ENCODE measurements around the gene POLDIP2. TPM values are rescaled to one million over a fixed set of nuclear protein-coding genes. Genes with fewer than 3 reads are reported as not detected.

Gene POLDIP2
- total RNA-seq, 1 donor from 2014 or later = 70.4 TPM

- Mint-ChIP-seq H3K9me3 (ENCODE audit: low read depth) (no peaks in the 10 kb centered on the region), H3K4me3 (ENCODE audit: unreplicated experiment) (peak overlapping the region; percentile 93), H3K27ac (ENCODE audit: unreplicated experiment) (peak overlapping the region; percentile 27), H3K27me3 (ENCODE audit: low read depth) (no peaks in the 10 kb centered on the region), H3K36me3 (ENCODE audit: low read depth) (peaks cover 7% of the 10 kb centered on the region), H3K4me1 (ENCODE audit: low read depth) (peaks cover 55% of the 10 kb centered on the region)
- DNase-seq (ENCODE audit: low spot score) = no peak
- TF ChIP-seq, protein P1, sequence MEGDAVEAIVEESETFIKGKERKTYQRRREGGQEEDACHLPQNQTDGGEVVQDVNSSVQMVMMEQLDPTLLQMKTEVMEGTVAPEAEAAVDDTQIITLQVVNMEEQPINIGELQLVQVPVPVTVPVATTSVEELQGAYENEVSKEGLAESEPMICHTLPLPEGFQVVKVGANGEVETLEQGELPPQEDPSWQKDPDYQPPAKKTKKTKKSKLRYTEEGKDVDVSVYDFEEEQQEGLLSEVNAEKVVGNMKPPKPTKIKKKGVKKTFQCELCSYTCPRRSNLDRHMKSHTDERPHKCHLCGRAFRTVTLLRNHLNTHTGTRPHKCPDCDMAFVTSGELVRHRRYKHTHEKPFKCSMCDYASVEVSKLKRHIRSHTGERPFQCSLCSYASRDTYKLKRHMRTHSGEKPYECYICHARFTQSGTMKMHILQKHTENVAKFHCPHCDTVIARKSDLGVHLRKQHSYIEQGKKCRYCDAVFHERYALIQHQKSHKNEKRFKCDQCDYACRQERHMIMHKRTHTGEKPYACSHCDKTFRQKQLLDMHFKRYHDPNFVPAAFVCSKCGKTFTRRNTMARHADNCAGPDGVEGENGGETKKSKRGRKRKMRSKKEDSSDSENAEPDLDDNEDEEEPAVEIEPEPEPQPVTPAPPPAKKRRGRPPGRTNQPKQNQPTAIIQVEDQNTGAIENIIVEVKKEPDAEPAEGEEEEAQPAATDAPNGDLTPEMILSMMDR (IDR thresholded peaks at IDR 0.05) = no peak
Observed at GRCh38 chr17:28333083-28333746, 24.1 kb downstream of the POLDIP2 start.

- no peak for DNase-seq (ENCODE audit: low spot score)
- no peak overlapping the region for H3K27ac Mint-ChIP-seq (ENCODE audit: unreplicated experiment)
- TF ChIP-seq, protein P1 (IDR thresholded peaks at IDR 0.05) = no peak
- peaks cover 11% of the 10 kb centered on the region for H3K36me3 Mint-ChIP-seq (ENCODE audit: low read depth)
- no peaks in the 10 kb centered on the region for H3K27me3 Mint-ChIP-seq (ENCODE audit: low read depth)
- no peaks in the 10 kb centered on the region for H3K9me3 Mint-ChIP-seq (ENCODE audit: low read depth)
- H3K4me1 Mint-ChIP-seq (ENCODE audit: low read depth) = peaks cover 47% of the 10 kb centered on the region
- H3K4me3 Mint-ChIP-seq (ENCODE audit: unreplicated experiment) = no peak overlapping the region
Observed at GRCh38 chr17:28331891-28332420, 25.4 kb downstream of the POLDIP2 start.

GRCh38 chr17:28330671-28331070 lies 26.7 kb downstream of the POLDIP2 start:
- DNase-seq (ENCODE audit: low spot score) = no peak
- Mint-ChIP-seq H3K36me3 (ENCODE audit: low read depth) (peaks cover 11% of the 10 kb centered on the region), H3K27me3 (ENCODE audit: low read depth) (no peaks in the 10 kb centered on the region), H3K4me3 (ENCODE audit: unreplicated experiment) (no peak overlapping the region), H3K9me3 (ENCODE audit: low read depth) (no peaks in the 10 kb centered on the region), H3K4me1 (ENCODE audit: low read depth) (peaks cover 38% of the 10 kb centered on the region), H3K27ac (ENCODE audit: unreplicated experiment) (no peak overlapping the region)
- TF ChIP-seq, protein P1 (IDR thresholded peaks at IDR 0.05) = no peak

- H3K4me1 Mint-ChIP-seq (ENCODE audit: low read depth) = peaks cover 22% of the 10 kb centered on the region
- no peaks in the 10 kb centered on the region for H3K9me3 Mint-ChIP-seq (ENCODE audit: low read depth)
- no peak overlapping the region for H3K27ac Mint-ChIP-seq (ENCODE audit: unreplicated experiment)
- H3K27me3 Mint-ChIP-seq (ENCODE audit: low read depth) = no peaks in the 10 kb centered on the region
- no peak overlapping the region for H3K4me3 Mint-ChIP-seq (ENCODE audit: unreplicated experiment)
- TF ChIP-seq, protein P1 (IDR thresholded peaks at IDR 0.05) = no peak
- peaks cover 11% of the 10 kb centered on the region for H3K36me3 Mint-ChIP-seq (ENCODE audit: low read depth)
- DNase-seq (ENCODE audit: low spot score) = no peak
Observed at GRCh38 chr17:28328325-28328724, 29.0 kb downstream of the POLDIP2 start.

DNA sequence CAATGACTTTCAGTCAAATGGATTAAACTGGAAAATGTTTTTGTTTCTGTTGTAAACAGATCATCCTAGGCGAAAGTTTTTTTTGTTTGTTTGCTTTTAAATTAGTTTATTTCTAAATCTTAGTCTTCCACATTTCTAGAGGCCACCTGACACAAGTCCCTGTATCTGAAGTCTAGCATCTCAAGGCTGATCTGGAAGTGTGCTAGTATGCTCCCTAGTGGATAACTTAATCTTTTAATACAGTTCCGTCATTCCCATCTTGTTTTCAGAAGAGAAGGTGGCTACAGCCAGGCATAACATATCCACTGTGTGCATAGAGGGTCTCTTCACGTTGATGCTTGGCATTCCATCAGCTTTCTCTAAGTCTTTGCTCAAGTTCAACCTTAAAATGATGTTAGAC lies 29.6 kb downstream of the POLDIP2 start:
- no peak overlapping the region for H3K27ac Mint-ChIP-seq (ENCODE audit: unreplicated experiment)
- DNase-seq (ENCODE audit: low spot score) = no peak

More for the DNA sequence above, 29.6 kb downstream of the POLDIP2 start:
- Mint-ChIP-seq H3K4me1 (ENCODE audit: low read depth) (peaks cover 18% of the 10 kb centered on the region), H3K9me3 (ENCODE audit: low read depth) (no peaks in the 10 kb centered on the region), H3K36me3 (ENCODE audit: low read depth) (peaks cover 11% of the 10 kb centered on the region), H3K27me3 (ENCODE audit: low read depth) (no peaks in the 10 kb centered on the region), H3K4me3 (ENCODE audit: unreplicated experiment) (no peak overlapping the region)
- TF ChIP-seq, protein P1 (IDR thresholded peaks at IDR 0.05) = peak; percentile 48
